A204.1 (cell line): ENCODE measurements around the gene CCDC88A.

Source experiments
- FAIRE-seq: peaks from 2 replicates; lab custom pipeline; 2012; peaks lifted over from hg19 to GRCh38; lab: Jason Lieb, UNC

The CCDC88A gene

GRCh38 chr2:55422876-55423665 is 3.4 kb upstream of the CCDC88A start:
- no peak for FAIRE-seq

GRCh38 chr2:55421326-55421725 is 1.7 kb upstream of the CCDC88A start:
- FAIRE-seq, result no peak

DNA sequence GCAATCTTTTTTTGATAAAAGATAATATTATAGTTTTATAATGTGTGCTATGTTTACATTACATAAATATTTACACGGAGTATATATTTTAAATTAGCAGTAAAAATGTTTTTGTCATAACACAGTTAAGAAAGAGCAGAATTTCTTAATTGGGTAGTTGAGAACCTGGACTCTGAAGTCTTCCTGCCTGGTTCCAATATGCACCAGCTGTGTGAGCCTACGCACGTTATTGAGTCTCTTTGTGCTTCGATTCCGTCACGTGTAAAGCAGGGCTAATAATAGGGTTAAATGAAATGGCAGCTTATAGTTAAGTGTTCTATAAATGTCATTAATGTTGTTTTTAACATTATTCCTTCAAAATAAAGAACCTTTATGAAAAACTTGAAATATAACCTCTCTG is 1.2 kb upstream of the CCDC88A start:
- no peak for FAIRE-seq

DNA sequence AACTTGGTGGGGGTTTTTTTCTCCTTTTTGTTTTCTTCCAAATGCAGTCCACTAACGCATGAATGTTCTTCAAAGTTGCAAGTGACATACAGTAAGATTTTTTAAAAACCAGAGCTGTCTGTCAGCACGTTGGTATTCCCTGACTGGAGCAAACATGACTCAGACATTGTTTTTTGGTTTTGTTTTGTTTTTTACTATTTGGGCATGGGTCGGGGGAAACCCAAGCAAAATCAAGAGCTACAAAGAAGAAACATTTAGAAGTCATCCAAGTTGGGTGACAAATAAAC is 726 bp upstream of the CCDC88A start:
- no peak for FAIRE-seq

DNA sequence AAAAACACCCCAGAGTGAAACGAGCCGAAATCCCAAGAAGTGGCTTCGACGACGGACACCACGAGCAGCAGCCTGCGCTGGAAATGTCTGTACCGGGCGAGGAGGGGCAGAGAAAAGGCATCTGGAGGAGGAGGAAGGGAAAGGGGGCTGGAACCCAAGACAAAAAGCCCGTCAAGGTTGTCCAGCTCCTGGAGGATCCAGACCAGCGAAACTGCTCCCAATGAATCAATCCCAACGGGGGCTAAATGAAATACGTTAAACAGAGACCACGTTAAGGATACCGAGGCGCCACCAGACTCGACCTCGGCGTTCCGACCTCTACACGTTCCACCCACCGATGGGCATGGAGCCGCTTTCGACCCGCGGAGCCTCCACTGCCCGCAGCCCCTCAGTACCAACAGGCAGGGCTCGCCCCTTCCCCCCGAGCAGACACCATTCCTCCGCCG is 400 bp downstream of the CCDC88A start:
- FAIRE-seq, result no peak

GRCh38 chr2:55418512-55419232 is 984 bp downstream of the CCDC88A start:
- FAIRE-seq, result no peak

DNA sequence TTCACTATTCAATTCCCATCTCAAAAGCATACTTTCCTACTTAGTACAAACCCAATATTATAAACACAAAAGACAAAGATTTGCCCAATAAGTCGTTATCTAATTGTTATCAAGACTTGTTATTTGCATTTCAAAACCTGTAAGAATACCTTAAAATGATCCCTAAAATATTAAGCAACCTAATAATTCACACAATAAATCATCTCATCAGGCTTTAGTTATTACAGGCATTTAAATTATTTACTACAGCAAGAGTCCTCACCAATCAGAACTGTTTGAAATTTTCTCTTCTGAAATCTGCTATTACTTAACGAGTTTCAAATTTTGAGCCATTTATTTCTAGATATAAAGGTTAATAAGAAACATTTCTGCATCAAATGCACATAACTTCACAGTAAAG is 1.6 kb downstream of the CCDC88A start:
- FAIRE-seq, result no peak

- no peak for FAIRE-seq
These were observed 2.7 kb downstream of the CCDC88A start for GRCh38 chr2:55416786-55417568.

- FAIRE-seq, result no peak
These were observed 4.4 kb downstream of the CCDC88A start for GRCh38 chr2:55415300-55415699.

DNA sequence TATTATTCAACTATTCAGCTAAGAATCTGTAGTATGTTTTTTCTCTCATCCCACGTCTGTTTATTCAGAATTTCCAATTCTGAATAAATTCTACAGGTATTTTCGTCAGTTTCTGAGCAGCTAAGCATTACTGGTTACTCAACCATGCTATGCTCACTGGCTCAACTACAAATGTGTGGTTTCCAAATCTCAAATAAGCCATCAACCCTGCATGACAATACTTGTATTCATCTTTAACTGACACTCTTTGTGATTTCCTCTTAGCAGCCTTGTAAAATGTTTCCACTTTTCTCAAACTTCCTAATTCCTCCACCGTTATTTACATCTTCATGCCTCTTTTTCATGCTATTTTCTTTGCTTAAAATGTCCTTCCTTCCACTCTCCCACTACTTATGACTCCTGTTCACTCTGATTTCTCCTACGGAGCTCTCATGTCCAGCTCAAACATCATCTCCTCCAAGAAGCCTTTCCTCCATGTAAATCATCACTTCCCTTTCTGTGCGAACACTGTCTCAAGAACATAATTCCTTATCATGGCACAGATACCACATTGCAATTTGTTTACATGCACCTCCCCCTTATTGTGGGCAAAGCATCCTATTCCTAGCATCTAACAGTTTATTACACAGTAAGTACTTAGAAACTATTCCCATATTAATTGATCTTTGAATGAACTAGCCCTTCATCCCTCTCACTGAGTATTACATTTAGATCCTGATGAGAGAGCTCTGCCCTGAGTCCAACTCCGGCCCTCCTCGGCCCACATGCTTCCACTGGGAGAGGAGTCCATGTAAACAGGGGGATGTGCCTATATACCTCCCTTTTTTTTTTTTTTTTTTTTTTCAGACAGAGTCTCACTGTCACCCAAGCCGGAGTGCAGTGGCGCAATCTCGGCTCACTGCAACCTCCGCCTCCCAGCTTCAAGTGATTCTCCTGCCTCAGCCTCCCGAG is 10.5 kb downstream of the CCDC88A start:
- no peak for FAIRE-seq

DNA sequence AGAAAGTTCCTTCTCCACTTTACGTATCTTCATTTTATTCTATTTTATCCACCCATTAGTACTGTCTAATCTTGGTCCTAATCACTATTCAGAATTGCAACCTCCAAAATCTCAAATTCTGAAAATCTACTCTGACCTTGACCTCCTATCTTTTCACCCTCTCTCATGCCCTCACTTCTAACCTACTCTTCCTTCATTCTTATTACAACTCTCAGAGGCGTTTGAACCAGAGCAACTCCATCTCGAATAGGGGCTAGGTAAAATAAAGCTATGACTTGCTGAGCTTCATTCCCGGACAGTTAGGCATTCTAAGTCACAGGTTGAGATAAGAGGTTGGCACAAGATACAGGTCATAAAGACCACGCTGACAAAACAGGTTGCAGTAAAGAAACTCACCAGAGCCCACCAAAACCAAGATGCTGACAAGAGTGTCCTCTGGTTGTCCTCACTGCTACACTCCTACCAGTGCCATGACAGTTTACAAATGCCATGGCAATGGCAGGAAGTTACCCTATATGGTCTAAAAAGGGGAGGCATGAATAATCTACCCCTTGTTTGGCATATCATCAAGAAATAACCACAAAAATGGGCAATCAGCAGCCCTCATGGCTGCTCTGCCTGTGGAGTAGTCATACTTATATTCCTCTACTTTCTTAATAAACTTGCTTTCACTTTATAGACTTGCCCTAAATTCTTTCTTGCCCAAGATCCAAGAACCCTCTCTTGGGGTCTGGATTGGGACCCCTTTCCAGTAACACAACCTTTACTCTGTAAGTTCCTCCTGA is 11.4 kb downstream of the CCDC88A start:
- FAIRE-seq, result no peak

DNA sequence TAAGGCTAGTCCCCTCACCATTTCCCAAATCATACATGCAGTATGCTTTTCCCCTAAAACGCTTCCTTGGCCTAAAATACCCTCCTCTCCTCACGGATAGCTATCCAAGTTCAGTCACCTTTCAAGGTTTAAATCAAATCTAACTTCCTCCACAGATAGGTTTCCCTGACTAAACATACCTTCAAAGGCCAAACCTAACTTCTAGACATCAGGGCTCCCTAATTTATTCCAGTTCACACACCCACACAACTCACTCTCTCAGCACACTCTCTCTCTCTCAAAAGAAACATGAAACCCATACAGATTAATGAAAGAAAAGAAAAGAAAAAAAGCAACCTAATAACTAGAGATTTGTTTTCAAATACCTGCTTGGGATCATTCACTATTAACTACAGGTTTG is 14.5 kb downstream of the CCDC88A start:
- no peak for FAIRE-seq

- no peak for FAIRE-seq
These were observed 16.2 kb downstream of the CCDC88A start for GRCh38 chr2:55403256-55403998.

DNA sequence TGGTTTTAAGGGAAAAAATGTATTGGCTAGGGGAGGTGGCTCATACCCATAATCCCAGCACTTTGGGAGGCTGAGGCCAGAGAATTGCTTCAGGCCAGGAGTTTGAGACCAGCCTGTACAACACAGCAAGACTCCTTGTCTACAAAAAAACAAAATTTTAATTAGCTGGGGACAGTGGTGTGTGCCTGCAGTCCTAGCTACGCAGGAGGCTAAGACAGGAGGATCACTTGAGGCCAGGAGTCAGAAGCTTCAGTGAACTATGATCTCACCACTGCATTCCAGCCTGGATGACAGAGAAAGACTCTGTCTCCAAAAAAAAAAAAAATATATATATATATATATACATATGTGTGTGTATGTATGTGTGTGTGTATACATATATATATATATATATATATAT is 18.5 kb downstream of the CCDC88A start:
- FAIRE-seq, result no peak

GRCh38 chr2:55400332-55400731 is 19.3 kb downstream of the CCDC88A start:
- no peak for FAIRE-seq

DNA sequence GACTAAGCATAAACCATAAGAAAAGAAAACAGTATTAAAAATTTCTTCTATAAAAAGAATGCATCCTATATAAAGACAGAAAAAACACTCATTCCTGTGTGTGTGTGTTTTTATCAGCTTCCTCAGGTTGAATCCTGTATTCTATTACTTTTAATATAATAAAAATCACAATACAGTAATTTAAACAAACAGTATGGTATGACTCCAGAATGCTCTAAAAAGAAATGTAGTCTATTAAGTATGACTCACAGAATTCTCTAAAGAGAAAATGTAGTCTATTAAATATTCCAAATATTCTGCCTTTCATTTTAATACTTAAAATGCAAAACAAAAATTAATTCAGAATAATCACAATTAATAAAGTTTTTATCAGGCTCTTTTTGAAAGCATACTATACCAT is 19.8 kb downstream of the CCDC88A start:
- FAIRE-seq, result peak; percentile 73

GRCh38 chr2:55395724-55396605 is 23.7 kb downstream of the CCDC88A start:
- FAIRE-seq, result no peak

DNA sequence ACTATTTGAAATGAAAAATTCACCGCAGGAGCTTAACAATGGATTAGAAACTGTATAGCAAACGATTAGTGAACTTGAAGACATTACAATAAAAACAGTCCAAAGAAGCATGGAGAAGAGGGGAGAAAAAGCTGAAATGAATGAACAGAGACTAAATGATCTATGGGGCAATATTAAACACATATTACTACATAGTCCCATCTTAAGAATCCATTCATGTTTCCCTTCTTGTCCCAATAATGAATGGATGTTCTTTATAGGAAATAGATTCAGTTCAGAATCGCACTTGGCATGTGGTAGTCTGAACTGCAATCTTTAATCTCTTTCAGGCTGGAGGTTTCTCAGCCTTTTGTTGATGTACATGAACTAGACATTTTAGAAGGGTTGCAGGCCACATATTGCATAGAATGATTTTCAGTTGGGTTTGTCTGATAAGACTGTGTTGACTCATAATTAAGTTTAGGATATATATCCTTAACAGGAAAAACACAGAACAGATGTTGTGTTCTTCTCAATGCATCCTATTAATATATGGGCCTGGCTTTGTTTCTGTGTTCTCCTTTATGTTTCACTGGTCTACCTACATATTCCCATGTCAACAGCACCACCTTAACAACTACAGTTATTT is 27.9 kb downstream of the CCDC88A start:
- FAIRE-seq, result no peak

DNA sequence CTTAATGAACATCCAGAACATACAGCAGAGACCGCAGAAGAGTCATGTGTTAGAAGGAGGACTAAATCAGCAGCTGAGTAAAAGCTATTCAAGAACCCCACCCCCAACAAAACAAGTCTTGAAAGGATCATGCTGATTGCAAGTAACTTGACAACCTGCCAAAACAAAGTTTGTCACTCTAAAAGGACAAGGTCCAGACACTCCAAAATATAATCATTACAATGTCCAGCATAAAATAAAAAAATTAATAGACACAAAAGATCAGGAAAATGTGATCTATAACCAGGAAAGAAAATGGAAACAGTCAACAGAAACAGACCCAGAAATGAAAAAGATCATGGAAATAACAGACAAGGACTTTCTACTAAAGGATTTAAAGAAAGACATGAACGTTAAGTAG is 28.5 kb downstream of the CCDC88A start:
- no peak for FAIRE-seq
